Keratinocyte (primary cell): ENCODE results near the gene CLEC2D.

ENCODE experiments used
- CTCF ChIP-seq, 3 experiments: IDR thresholded peaks in 1 of 3; conservative IDR thresholded peaks in 1 of 3; optimal IDR thresholded peaks in 1 of 3; 2 replicates in 2 of 3; 3 replicates in 1 of 3; pipeline versions ENCODE3 to v1.5.1; 2011; ENCODE audit warnings: low read length in 3 of 3, mild to moderate bottlenecking in 3 of 3, moderate library complexity in 2 of 3, control low read depth in 1 of 3, inconsistent platforms in 1 of 3; ENCODE audit not compliant: insufficient read depth in 2 of 3; ENCODE audit errors: extremely low read depth in 1 of 3
- EZH2 ChIP-seq: IDR thresholded peaks from one replicate; pipeline ENCODE4 v1.6.1; 2012; ENCODE audit warnings: inconsistent platforms, mild to moderate bottlenecking, low read length, moderate library complexity

- TF ChIP-seq CTCF (optimal IDR thresholded peaks at IDR 0.05 in 1 of 3, IDR thresholded peaks at IDR 0.05 in 1 of 3, conservative IDR thresholded peaks at IDR 0.05 in 1 of 3; ENCODE audit: extremely low read depth in 1 of 3, insufficient read depth in 2 of 3, low read length in 3 of 3) (no peak), EZH2 (no peak)
Observed at GRCh38 chr12:9730591-9730990, 61.1 kb downstream of the CLEC2D start.
